RWPE1 (cell line): Measurements from ENCODE around the gene CYBRD1.

Experiments used
- CTCF ChIA-PET: fragments of 350-600 bp; sonication (Branson Sonifier 250); formaldehyde crosslinking; extraction: SDS; loops from one replicate; lab custom pipeline; 2021; lab: Yijun Ruan, JAX
- POLR2A ChIA-PET: fragments of 400-600 bp; formaldehyde crosslinking; extraction: SDS; loops from one replicate; lab custom pipeline; 2020; ENCODE audit warnings: antibody characterized with exemption; ENCODE audit not compliant: low non-redundant PET; lab: Yijun Ruan, JAX
- DNase-seq: peaks from one replicate; pipeline ENCODE4 v3.0.0; 2012; ENCODE audit warnings: low spot score
- H3K27ac ChIP-seq: fragments of 450-650 bp; 2 replicates; pipeline ENCODE4 v1.5.1; 2017
- TF ChIP-seq, protein P1 (sequence below): fragments of 450-650 bp; conservative IDR thresholded peaks from 2 replicates; pipeline ENCODE4 v1.5.1; 2017; ENCODE audit warnings: low read depth, mild to moderate bottlenecking

Gene CYBRD1

GRCh38 chr2:171547720-171548119 is 25.4 kb downstream of the CYBRD1 start:
- TF ChIP-seq, protein P1, sequence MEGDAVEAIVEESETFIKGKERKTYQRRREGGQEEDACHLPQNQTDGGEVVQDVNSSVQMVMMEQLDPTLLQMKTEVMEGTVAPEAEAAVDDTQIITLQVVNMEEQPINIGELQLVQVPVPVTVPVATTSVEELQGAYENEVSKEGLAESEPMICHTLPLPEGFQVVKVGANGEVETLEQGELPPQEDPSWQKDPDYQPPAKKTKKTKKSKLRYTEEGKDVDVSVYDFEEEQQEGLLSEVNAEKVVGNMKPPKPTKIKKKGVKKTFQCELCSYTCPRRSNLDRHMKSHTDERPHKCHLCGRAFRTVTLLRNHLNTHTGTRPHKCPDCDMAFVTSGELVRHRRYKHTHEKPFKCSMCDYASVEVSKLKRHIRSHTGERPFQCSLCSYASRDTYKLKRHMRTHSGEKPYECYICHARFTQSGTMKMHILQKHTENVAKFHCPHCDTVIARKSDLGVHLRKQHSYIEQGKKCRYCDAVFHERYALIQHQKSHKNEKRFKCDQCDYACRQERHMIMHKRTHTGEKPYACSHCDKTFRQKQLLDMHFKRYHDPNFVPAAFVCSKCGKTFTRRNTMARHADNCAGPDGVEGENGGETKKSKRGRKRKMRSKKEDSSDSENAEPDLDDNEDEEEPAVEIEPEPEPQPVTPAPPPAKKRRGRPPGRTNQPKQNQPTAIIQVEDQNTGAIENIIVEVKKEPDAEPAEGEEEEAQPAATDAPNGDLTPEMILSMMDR = no peak
- DNase-seq = no peak
- H3K27ac ChIP-seq = no peak overlapping the region
- CTCF ChIA-PET = no interaction called here
- POLR2A ChIA-PET = no interaction called here

GRCh38 chr2:171550613-171551012 is 28.3 kb downstream of the CYBRD1 start:
- ChIA-PET POLR2A (no interaction called here), CTCF (interaction anchor here (0.6 to 0.7 kb wide), 2 partner anchors 78 to 120 kb away, joined by 5 to 6 read pairs; no protein-coding TSS in a partner anchor)
- TF ChIP-seq, protein P1 = no peak
- no peak overlapping the region for H3K27ac ChIP-seq
- no peak for DNase-seq

GRCh38 chr2:171551836-171552235 is 29.6 kb downstream of the CYBRD1 start:
- ChIA-PET CTCF (no interaction called here), POLR2A (no interaction called here)
- TF ChIP-seq, protein P1 = no peak
- DNase-seq = no peak
- no peak overlapping the region for H3K27ac ChIP-seq

- H3K27ac ChIP-seq = no peak overlapping the region
- POLR2A ChIA-PET = no interaction called here
- CTCF ChIA-PET = no interaction called here
- peak; percentile 49 for DNase-seq
- TF ChIP-seq, protein P1 = no peak
These were observed 31.0 kb downstream of the CYBRD1 start for GRCh38 chr2:171553236-171553635.

GRCh38 chr2:171553858-171554257 is 31.6 kb downstream of the CYBRD1 start:
- ChIA-PET CTCF (no interaction called here), POLR2A (no interaction called here)
- DNase-seq = no peak
- TF ChIP-seq, protein P1 = no peak
- no peak overlapping the region for H3K27ac ChIP-seq

- DNase-seq = no peak
- POLR2A ChIA-PET = no interaction called here
- CTCF ChIA-PET = interaction anchor here (0.6 kb wide), 1 partner anchor 363 kb away, joined by 3 read pairs; no protein-coding TSS in a partner anchor
These were observed 32.8 kb downstream of the CYBRD1 start for GRCh38 chr2:171554991-171555615.

More at GRCh38 chr2:171554991-171555615, 32.8 kb downstream of the CYBRD1 start:
- TF ChIP-seq, protein P1 = no peak
- no peak overlapping the region for H3K27ac ChIP-seq
